Adipose tissue (tissue), 3 donors: Measurements from ENCODE around the gene IL1RAPL1. TPM values are rescaled to one million over a fixed set of nuclear protein-coding genes. Genes with fewer than 3 reads are reported as not detected.
"Not testable (repeated sequence)": the region's sequence is repeated elsewhere in the genome, so short reads cannot be mapped to it uniquely, and the experiment has no call there.

Source experiments
- H3K27ac ChIP-seq: one replicate; pipeline ENCODE4 v1.5.1; 2013; ENCODE audit warnings: low read depth, low read length
- WGBS, 3 donors: extraction: QIAGEN DNeasy Blood & Tissue Kit; methylation state at CpG; one replicate each; pipeline ENCODE4 v1.1.7; 2013; 5-methylcytosine and 5-hydroxymethylcytosine counted together
- polyA plus RNA-seq, 3 donors: library from polyadenylated mRNA; stranded (reverse); fragments of 200-250 nt; gene quantifications; one replicate each; pipeline ENCODE4 v1.2.3, GENCODE V29; 2013
- donor health status: healthy with polysubstance abuse.
- donor health status: Bipolar disorder and iron deficiency.
- donor health status: healthy.

IL1RAPL1 gene
- polyA plus RNA-seq, 3 donors: not detected

GRCh38 chrX:28718450-28718849 lies 131.2 kb downstream of the IL1RAPL1 start:
- H3K27ac ChIP-seq: no peak overlapping the region
- 35 to 78% (median 63%) methylated on average over 1 of the region's 1 CpG for WGBS, 3 donors

GRCh38 chrX:28719620-28720019 lies 132.4 kb downstream of the IL1RAPL1 start:
- 70 to 81% (median 70%) methylated on average over 2 of the region's 2 CpGs for WGBS, 3 donors
- no peak overlapping the region for H3K27ac ChIP-seq

GRCh38 chrX:28752330-28752729 lies 165.1 kb downstream of the IL1RAPL1 start:
- no peak overlapping the region for H3K27ac ChIP-seq
- 60 to 74% (median 61%) methylated on average over 2 of the region's 2 CpGs for WGBS, 3 donors

- WGBS, 3 donors: 39 to 60% (median 60%) methylated on average over 2 of the region's 2 CpGs
- H3K27ac ChIP-seq: no peak overlapping the region
Measured at GRCh38 chrX:28756175-28756574, 168.9 kb downstream of the IL1RAPL1 start.

GRCh38 chrX:28756647-28757046 lies 169.4 kb downstream of the IL1RAPL1 start:
- no peak overlapping the region for H3K27ac ChIP-seq

GRCh38 chrX:28757290-28757689 lies 170.0 kb downstream of the IL1RAPL1 start:
- WGBS, 3 donors: 69 to 77% (median 70%) methylated on average over 2 of the region's 2 CpGs
- no peak overlapping the region for H3K27ac ChIP-seq

GRCh38 chrX:28766561-28766960 lies 179.3 kb downstream of the IL1RAPL1 start:
- WGBS, 3 donors: 83 to 91% (median 84%) methylated on average over 2 of the region's 2 CpGs

GRCh38 chrX:28773807-28774206 lies 186.6 kb downstream of the IL1RAPL1 start:
- H3K27ac ChIP-seq: no peak overlapping the region
- WGBS, 3 donors: 73 to 91% (median 76%) methylated on average over 5 of the region's 5 CpGs

More at GRCh38 chrX:28766561-28766960, 179.3 kb downstream of the IL1RAPL1 start:
- not testable (repeated sequence) for H3K27ac ChIP-seq

- WGBS, 3 donors: 70 to 75% (median 73%) methylated on average over 2 of the region's 2 CpGs
- no peak overlapping the region for H3K27ac ChIP-seq
Measured at GRCh38 chrX:28787206-28787605, 200.0 kb downstream of the IL1RAPL1 start.

GRCh38 chrX:28800671-28801070 lies 213.4 kb downstream of the IL1RAPL1 start:
- H3K27ac ChIP-seq: not testable (repeated sequence)

GRCh38 chrX:28802625-28803024 lies 215.4 kb downstream of the IL1RAPL1 start:
- 67 to 81% (median 69%) methylated on average over 1 of the region's 1 CpG for WGBS, 3 donors
- no peak overlapping the region for H3K27ac ChIP-seq

More at GRCh38 chrX:28800671-28801070, 213.4 kb downstream of the IL1RAPL1 start:
- WGBS, 3 donors: 87 to 97% (median 88%) methylated on average over 4 to 5 of the region's 5 CpGs

- WGBS, 3 donors: 77 to 95% (median 82%) methylated on average over 1 of the region's 1 CpG
Measured at GRCh38 chrX:28835991-28836390, 248.7 kb downstream of the IL1RAPL1 start.

GRCh38 chrX:28843817-28844216 lies 256.6 kb downstream of the IL1RAPL1 start:
- no peak overlapping the region for H3K27ac ChIP-seq
- 51 to 82% (median 60%) methylated on average over 3 of the region's 3 CpGs for WGBS, 3 donors

More at GRCh38 chrX:28835991-28836390, 248.7 kb downstream of the IL1RAPL1 start:
- H3K27ac ChIP-seq: no peak overlapping the region

- WGBS, 3 donors: 45 to 64% (median 62%) methylated on average over 3 of the region's 3 CpGs
Measured at GRCh38 chrX:28847423-28847822, 260.2 kb downstream of the IL1RAPL1 start.

GRCh38 chrX:28848707-28849106 lies 261.5 kb downstream of the IL1RAPL1 start:
- H3K27ac ChIP-seq: no peak overlapping the region
- WGBS, 3 donors: 55 to 80% (median 78%) methylated on average over 3 of the region's 3 CpGs

More at GRCh38 chrX:28847423-28847822, 260.2 kb downstream of the IL1RAPL1 start:
- H3K27ac ChIP-seq: no peak overlapping the region

GRCh38 chrX:28850955-28851354 lies 263.7 kb downstream of the IL1RAPL1 start:
- no peak overlapping the region for H3K27ac ChIP-seq
- WGBS, 3 donors: 51 to 69% (median 57%) methylated on average over 2 of the region's 2 CpGs

- H3K27ac ChIP-seq: no peak overlapping the region
- WGBS, 3 donors: 31 to 87% (median 80%) methylated on average over 1 of the region's 1 CpG
Measured at GRCh38 chrX:28851871-28852270, 264.6 kb downstream of the IL1RAPL1 start.

GRCh38 chrX:28854637-28855036 lies 267.4 kb downstream of the IL1RAPL1 start:
- 57 to 86% (median 83%) methylated on average over 1 of the region's 1 CpG for WGBS, 3 donors
- H3K27ac ChIP-seq: no peak overlapping the region

- no peak overlapping the region for H3K27ac ChIP-seq
Measured at GRCh38 chrX:28876408-28876807, 289.2 kb downstream of the IL1RAPL1 start.

GRCh38 chrX:28876901-28877300 lies 289.7 kb downstream of the IL1RAPL1 start:
- H3K27ac ChIP-seq: no peak overlapping the region
- 60 to 79% (median 67%) methylated on average over 2 of the region's 2 CpGs for WGBS, 3 donors

More at GRCh38 chrX:28876408-28876807, 289.2 kb downstream of the IL1RAPL1 start:
- 11 to 19% (median 13%) methylated on average over 1 of the region's 1 CpG for WGBS, 3 donors

- no peak overlapping the region for H3K27ac ChIP-seq
Measured at GRCh38 chrX:28880136-28880535, 292.9 kb downstream of the IL1RAPL1 start.
